Stimulated activated naive CD8-positive, alpha-beta T cell treated with anti-CD3 and anti-CD28 coated beads, Interleukin-15, Interleukin-2, amounts not matched to agents 100 U/mL and 50 U/mL, for 24 hours (primary cell): Measurements from ENCODE around the gene ACSS3.

Experiments
- ATAC-seq: fragments of 150-1000 bp; cut with Tn5 transposase; one replicate; pipeline ENCODE4 v1.10.0; 2021
- DNase-seq: peaks from one replicate; pipeline ENCODE4 v3.0.0; 2021

Gene ACSS3

DNA sequence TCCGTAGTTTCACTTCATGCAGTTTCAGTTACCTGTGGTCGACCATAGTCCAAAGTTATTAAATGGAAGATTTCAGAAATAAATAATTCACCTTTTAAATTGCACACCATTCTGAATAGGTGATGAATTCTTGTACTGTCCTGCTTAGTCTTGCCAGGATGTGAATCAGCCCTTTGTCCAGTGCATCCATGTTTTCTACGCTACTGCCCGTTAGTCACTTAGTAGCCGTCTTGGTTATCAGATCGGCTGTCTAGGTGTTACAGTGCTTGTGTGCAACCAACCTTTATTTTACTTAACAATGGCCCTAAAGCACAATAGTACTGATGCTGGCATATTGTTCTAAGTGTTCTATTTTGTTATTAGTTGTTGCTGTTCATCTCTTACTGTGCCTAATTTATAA, 146.7 kb downstream of the ACSS3 start:
- DNase-seq (no peak), ATAC-seq (no peak)

DNA sequence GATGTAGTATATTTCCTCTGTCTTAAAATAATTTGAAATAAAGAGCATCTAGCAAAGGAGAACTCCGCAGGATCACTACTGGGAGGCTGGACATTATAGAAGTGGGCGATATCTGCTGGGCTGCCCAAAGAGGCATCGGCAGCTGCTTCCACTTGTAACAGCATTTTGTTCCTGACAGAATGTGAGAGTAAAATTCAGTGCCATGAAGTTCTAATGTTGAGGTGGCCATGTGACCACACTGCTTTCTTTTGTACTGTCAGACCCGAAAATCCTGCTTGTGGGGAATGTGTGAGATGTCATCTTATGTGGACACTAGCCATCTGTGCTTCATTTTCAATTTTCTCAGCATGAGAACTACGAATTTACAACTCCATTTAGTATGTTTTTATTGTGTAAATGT, 151.9 kb downstream of the ACSS3 start:
- ATAC-seq = no peak
- DNase-seq = no peak

DNA sequence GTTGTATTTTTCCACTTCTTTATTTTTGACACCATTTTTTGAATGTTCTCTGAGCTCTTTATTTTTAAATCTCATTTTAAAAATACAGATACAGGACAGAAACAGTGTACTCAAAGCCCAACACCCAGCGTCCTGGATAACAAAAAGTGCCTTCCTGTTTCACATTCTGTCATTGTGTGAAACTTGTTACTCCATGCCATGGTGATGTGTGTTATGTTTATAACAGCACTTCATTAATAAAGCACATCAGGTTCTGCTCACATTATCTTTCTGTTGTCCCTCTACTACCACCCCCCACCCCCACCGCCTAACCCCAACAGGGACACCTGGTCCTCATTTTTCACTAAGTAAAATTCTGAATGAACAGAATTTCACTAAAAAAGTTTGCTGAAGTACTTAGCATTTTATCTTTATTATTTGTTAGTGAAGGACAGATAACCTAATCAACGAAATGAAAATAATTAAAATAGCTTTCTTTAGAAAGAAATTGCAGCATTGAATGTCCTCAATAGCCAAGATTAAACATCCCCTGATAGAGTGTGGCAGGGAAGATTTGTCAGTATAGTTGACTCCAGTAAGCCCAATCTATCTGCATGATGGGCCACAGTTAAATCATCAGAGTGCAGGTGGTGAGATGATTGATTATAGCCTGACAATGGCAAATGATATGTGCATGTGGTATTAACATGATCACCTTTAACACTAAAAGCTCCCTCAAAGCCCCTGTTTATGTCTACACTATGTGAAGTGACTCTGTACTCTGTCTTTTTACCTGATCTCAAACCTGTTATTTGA, 153.9 kb downstream of the ACSS3 start:
- ATAC-seq (no peak), DNase-seq (no peak)

GRCh38 chr12:81245458-81245857, 167.6 kb downstream of the ACSS3 start:
- ATAC-seq (no peak), DNase-seq (no peak)

GRCh38 chr12:81245907-81246570, 168.2 kb downstream of the ACSS3 start:
- no peak for ATAC-seq

DNA sequence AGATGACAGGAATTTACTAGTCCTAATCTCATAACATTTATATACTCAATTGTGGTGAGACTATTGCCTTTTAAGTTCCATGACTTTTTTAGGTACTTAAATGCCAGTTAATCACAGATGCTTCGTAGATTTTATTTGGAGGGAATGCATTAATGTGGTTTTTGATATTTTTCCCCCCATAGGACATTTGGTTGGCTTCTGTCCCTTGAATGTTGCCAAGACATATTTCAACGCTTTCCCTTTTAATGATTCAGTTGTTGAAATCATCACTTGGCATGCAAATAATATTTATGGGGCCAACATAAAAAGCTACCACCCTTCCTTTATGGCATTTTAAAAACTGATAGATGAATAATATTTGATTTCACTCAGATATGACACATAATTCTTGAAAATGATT, 172.1 kb downstream of the ACSS3 start:
- no peak for ATAC-seq

More at GRCh38 chr12:81245907-81246570, 168.2 kb downstream of the ACSS3 start:
- no peak for DNase-seq

GRCh38 chr12:81252228-81252627, 174.3 kb downstream of the ACSS3 start:
- ATAC-seq (no peak), DNase-seq (no peak)

More for the DNA sequence above, 172.1 kb downstream of the ACSS3 start:
- DNase-seq = no peak

DNA sequence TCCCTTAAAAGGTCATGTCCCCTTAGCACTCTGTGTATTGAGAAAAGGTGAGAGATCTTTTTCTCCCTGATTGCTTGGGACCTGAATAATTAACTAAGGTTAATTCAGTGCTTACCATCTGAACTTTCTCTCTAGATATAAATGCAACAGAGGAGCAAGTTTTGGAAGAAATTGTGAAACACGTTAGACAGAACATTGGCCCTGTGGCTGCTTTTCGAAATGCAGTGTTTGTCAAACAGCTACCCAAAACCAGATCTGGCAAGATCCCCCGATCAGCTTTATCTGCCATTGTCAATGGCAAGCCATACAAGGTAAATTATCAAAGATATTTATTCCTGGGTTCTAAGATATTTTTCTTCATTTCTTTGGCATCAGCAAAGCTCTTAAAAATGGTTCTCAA, 175.5 kb downstream of the ACSS3 start:
- DNase-seq (no peak), ATAC-seq (no peak)

GRCh38 chr12:81255456-81255855, 177.6 kb downstream of the ACSS3 start:
- ATAC-seq (no peak), DNase-seq (no peak)

DNA sequence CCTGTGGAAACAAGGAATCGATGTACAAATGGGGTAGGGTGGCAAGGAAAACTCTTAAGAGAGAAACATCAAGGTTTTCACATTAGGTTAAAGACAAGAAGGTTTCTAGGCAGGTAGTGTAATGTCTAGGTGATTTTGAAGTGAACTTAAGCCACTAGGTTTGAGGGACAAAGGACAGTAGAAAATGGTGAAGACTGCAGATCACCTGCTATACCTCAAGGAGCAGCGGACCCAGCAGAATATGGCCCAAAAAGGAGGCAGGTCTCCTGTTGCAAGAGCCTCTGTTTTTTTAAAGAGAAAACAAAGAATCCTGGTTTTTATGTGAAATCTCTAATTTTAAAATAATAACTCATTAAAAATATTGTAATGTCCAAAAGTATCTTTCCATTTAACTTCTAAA, 178.1 kb downstream of the ACSS3 start:
- DNase-seq (no peak), ATAC-seq (no peak)

DNA sequence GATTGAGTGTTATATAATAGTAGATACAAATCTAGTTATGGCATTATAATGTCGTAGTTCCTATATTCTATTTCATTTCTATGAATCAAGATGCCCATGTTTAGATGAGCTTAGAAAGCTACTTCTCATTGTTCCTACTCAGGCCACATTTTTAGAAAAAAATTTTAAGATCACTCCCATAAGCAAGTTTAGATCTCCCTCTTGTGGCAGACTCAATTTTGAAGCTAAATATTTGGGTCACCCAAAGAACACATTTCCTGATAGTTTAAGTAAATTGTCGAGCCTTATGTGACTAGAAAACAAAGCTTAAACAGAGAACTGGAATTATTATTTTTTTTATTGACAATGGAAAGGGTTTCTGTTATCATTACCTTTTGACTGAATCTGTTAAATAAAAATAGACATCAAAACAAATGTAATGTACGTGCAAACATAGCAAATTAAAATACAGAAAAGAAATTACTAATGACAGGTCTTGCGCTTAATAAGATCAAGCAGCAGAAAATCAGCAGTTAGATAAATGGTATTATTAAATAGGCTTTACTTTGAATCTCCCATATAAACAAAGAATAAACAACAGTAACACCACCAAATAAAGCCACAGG, 180.2 kb downstream of the ACSS3 start:
- no peak for DNase-seq

GRCh38 chr12:81259360-81259759, 181.5 kb downstream of the ACSS3 start:
- ATAC-seq (no peak), DNase-seq (no peak)

More for the DNA sequence above, 180.2 kb downstream of the ACSS3 start:
- no peak for ATAC-seq

DNA sequence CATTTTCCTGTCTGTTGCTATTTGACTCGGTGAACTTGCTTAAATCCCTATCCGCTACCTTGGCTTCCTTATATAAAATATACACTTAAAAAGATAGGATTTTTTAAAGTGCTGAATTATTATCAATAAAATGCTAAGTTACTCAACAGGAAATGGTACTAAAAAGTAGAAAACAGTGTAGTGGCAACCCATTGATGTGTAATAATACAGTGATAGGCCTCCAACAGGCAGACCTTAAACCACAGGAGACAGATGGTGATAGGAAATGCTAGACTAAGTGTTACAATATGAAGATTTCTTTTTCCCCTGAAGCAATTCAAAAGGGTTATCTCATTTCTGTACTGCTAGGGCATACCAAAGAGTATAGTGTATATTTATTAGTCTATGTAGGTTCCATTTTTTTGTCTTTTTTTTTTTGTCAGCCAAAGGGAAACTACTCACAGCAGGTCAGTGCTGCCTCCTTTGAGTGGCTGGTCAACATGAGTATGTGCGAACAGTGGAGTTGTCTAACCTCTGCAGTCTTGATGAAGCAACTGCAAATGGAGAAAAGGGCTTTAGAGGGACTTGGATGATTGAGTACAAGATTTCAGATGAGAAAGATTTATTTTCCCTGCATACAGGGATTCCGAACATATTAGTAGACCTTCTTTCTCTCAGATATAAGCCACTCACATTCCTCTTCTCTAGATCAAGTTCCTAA, 183.8 kb downstream of the ACSS3 start:
- DNase-seq (no peak), ATAC-seq (no peak)

DNA sequence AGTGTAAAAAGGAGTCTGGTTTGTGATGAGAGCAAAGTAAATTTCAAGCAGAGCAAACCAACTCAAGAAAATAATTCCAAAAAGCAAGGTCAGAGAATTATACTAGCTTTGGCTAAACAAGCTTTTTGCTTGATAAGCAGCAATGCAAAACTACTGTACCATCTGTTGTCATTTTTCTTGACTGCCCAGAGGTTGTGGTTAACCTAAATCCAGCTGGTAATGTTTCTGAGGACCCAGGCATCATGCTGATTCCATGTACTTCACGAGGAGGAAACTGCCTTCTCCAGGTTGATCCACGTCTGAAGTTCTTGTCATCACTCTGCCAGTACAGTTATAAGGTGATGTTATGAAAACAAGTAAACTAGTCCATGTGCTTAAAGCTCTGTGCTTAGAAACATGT, 185.2 kb downstream of the ACSS3 start:
- DNase-seq = no peak
- no peak for ATAC-seq

DNA sequence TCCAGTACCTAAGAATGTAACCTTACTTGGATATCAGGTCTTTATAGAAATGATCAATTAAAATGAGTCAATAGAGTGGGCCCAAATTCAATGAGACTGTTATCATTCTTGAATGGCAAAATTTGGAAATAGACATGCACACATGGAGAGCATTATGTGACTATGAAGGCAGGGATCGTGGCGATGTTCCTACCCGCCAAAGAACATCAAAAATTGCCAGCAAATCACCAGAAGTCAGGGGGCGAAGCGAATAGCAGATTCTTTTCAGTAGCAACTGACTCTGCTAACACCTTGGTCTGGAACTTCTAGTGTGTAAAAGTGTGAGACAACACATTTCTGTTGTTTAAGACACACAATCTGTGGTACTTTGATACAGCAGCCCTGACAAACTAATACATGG, 192.5 kb downstream of the ACSS3 start:
- DNase-seq (no peak), ATAC-seq (no peak)

DNA sequence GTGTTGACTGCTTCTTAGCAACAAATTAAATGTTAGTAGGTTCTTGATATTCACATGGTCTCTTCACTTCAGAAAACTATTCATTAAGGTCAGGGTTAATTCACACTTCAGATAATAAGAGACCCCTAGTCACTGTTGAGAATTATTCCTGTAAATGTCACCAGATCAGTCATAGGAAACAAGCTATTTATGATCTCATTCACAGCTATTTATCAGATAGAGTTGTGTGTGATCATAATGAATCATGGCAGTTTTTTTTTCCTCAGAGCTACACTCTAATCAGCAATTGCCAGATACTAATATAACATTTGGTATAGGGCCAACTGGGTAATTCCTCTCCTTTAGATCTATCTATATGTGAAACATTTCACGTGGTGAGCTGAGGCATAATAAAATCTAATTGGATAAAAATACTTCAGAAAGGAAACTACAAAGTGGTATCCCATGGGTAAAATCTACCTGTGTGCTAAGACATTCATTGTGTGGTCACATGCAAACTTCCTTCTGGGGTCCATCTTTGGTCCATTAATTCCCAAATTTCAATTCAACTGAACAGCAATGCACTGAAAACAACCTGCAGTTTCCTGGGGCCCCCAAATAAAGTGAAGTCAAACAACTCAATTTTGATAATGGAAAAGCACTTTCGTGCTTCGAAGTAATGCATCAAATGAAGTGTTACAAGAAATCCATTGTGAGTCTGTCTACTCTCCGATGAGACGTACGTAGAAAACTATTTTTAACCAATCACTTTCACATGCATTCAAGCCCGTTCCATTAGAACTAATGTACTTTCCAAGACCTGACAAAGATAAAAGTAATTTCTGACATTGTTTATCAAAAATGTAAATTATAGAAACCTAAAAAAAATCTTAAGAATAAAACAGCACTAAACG, 197.0 kb downstream of the ACSS3 start:
- DNase-seq (no peak), ATAC-seq (no peak)

DNA sequence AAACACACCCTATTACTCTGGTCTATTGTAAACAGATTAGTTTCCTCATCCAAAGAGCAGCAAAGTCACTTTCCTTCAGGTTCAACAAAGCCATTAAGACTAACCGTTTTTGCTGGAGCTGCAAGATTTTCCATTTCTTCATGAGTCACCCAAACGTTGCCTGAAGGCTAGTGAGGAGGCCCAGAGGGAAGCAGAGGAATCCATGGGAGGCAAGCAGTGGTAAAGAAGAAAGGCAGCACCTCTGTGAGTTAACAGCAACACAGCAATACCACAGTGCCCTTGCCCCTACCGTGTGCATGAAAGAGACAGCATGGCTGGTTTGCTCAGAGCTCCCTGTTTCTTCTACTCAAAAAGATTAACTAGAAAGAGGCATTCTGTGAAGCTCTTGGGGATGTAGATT, 206.3 kb downstream of the ACSS3 start:
- ATAC-seq (no peak), DNase-seq (no peak)

- DNase-seq = no peak
- ATAC-seq = no peak
Observed at GRCh38 chr12:81288651-81289050, 210.8 kb downstream of the ACSS3 start.

- DNase-seq = no peak
- ATAC-seq = no peak
Observed at GRCh38 chr12:81294325-81295190, 216.7 kb downstream of the ACSS3 start.

- ATAC-seq (no peak), DNase-seq (no peak)
Observed at GRCh38 chr12:81295251-81295650, 217.4 kb downstream of the ACSS3 start.
